Parathyroid adenoma (tissue), 2 donors: Measurements from ENCODE around the gene SORCS2.

Source experiments
- H2AFZ ChIP-seq: fragments of 300-600 bp; sonication (generic); one replicate; pipeline ENCODE4 v1.7.0; 2017; ENCODE audit warnings: antibody characterized with exemption, mild to moderate bottlenecking
- H3K27ac ChIP-seq: fragments of 300-600 bp; sonication (generic); one replicate; pipeline ENCODE4 v1.7.0; 2017
- H3K27me3 ChIP-seq: fragments of 300-600 bp; sonication (generic); one replicate; pipeline ENCODE4 v1.7.0; 2017; ENCODE audit warnings: low read length; ENCODE audit not compliant: control insufficient read depth, insufficient read depth
- H3K36me3 ChIP-seq: fragments of 300-600 bp; sonication (generic); one replicate; pipeline ENCODE4 v1.7.0; 2017; ENCODE audit warnings: low read length; ENCODE audit not compliant: control insufficient read depth, insufficient read depth
- H3K4me1 ChIP-seq: fragments of 300-600 bp; sonication (generic); one replicate; pipeline ENCODE4 v1.7.0; 2017; ENCODE audit warnings: control low read depth
- H3K4me2 ChIP-seq: fragments of 300-600 bp; sonication (generic); one replicate; pipeline ENCODE4 v1.7.0; 2017; ENCODE audit warnings: low read length
- H3K4me3 ChIP-seq: fragments of 300-600 bp; sonication (generic); one replicate; pipeline ENCODE4 v1.7.0; 2017; ENCODE audit warnings: low read depth, low read length
- H3K79me2 ChIP-seq: fragments of 300-600 bp; sonication (generic); one replicate; pipeline ENCODE4 v1.7.0; 2017; ENCODE audit warnings: control low read depth
- H3K9ac ChIP-seq: fragments of 300-600 bp; sonication (generic); one replicate; pipeline ENCODE4 v1.7.0; 2017; ENCODE audit warnings: mild to moderate bottlenecking
- H3K9me3 ChIP-seq: fragments of 300-600 bp; sonication (generic); one replicate; pipeline ENCODE4 v1.7.0; 2017; ENCODE audit warnings: low read length; ENCODE audit not compliant: control insufficient read depth
- TF ChIP-seq, protein P1 (sequence below): fragments of 300-600 bp; sonication (generic); IDR thresholded peaks from one replicate; pipeline ENCODE4 v1.7.0; 2017; ENCODE audit warnings: antibody characterized with exemption, mild to moderate bottlenecking
- donor health status: primary hyperparathyroidism.

Gene SORCS2

DNA sequence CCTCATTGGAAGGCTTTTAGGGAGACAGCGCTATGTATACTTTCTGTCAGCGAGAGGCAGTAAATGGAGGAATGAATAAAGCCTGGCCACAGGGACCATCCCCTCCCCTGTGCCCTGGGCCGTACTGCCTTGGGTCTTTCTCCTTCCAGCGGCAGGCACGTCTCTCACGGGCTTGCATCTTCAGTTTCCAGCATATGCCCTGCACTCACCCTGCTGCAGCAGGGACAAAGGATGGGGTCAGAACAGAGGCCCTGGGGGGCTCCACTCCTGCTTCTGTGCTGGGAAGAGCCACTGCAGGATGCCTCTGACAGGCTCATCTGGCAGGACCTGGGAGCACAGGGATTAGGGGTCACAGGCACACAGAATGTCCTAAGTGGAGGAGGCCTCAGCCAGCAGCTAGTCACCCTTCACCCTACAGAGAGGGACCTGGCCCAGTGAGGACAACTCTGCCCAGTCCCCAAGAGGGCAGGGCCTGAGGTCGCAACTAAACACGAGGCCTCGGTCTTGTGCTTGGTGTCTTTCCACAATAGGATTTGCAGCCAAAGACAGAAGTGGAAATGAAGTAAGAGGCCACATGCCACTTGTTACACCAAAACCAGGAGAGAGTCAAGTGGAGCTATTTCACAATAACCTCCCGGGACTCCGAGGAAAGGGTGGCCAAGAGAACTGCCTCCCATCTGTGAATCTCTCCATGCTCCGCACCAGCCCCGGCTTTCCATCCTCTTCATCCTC is 596.5 kb downstream of the SORCS2 start:
- no peaks in the 10 kb centered on the region for H3K4me1 ChIP-seq
- no peak overlapping the region for H3K4me2 ChIP-seq
- no peak overlapping the region for H3K4me3 ChIP-seq
- no peak overlapping the region for H3K9ac ChIP-seq
- TF ChIP-seq, protein P1, sequence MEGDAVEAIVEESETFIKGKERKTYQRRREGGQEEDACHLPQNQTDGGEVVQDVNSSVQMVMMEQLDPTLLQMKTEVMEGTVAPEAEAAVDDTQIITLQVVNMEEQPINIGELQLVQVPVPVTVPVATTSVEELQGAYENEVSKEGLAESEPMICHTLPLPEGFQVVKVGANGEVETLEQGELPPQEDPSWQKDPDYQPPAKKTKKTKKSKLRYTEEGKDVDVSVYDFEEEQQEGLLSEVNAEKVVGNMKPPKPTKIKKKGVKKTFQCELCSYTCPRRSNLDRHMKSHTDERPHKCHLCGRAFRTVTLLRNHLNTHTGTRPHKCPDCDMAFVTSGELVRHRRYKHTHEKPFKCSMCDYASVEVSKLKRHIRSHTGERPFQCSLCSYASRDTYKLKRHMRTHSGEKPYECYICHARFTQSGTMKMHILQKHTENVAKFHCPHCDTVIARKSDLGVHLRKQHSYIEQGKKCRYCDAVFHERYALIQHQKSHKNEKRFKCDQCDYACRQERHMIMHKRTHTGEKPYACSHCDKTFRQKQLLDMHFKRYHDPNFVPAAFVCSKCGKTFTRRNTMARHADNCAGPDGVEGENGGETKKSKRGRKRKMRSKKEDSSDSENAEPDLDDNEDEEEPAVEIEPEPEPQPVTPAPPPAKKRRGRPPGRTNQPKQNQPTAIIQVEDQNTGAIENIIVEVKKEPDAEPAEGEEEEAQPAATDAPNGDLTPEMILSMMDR = no peak
- H3K27ac ChIP-seq = no peak overlapping the region
- H3K36me3 ChIP-seq = no peaks in the 10 kb centered on the region
- no peaks in the 10 kb centered on the region for H3K79me2 ChIP-seq
- no peaks in the 10 kb centered on the region for H3K9me3 ChIP-seq
- H2AFZ ChIP-seq = no peak overlapping the region
- H3K27me3 ChIP-seq = no peaks in the 10 kb centered on the region

DNA sequence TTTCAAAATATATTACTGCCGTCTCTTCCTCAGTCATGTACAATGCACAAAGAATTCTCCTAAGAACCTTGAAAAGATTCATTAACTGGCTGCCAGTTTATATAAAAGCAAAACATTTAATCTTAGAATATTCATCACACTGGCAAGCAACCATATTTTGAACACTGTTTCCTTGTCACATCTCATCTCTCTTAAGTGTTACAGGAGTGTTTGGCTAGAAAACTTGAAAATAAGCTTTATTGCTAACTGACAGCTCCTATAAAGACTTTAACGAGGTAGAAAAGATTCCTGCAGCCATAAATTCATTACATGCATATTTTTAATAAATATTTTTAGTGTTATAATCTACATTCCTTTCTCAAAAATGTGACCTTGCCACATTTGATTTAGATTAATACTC is 597.7 kb downstream of the SORCS2 start:
- Histone ChIP-seq H3K9me3 (no peaks in the 10 kb centered on the region), H3K79me2 (no peaks in the 10 kb centered on the region), H3K4me2 (no peak overlapping the region), H3K36me3 (no peaks in the 10 kb centered on the region), H3K4me1 (no peaks in the 10 kb centered on the region), H3K27me3 (no peaks in the 10 kb centered on the region), H3K9ac (no peak overlapping the region), H3K4me3 (no peak overlapping the region), H2AFZ (no peak overlapping the region), H3K27ac (no peak overlapping the region)
- TF ChIP-seq, protein P1 = no peak

DNA sequence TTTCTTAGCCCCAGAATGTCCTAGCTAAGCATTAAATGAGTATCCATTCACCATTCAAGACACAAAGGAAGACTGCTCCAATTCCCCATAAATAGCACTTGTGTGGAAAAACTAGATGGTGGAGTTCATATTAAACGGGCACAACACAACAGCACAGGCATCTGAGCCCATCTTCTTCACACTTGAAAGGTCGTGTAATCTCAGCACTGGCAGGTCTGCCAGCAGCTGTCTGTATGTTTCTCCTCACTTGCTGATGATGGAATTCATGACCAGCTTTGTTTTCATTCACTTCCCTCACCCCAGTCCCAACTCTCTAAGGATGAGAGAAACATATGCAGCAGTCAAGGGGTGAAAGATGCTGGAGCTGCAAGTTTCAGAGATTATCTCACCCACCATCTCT is 598.7 kb downstream of the SORCS2 start:
- no peaks in the 10 kb centered on the region for H3K79me2 ChIP-seq

More for the DNA sequence above, 598.7 kb downstream of the SORCS2 start:
- TF ChIP-seq, protein P1 = no peak
- Histone ChIP-seq H3K4me3 (no peak overlapping the region), H3K36me3 (no peaks in the 10 kb centered on the region), H3K9ac (no peak overlapping the region), H3K4me2 (no peak overlapping the region), H3K4me1 (no peaks in the 10 kb centered on the region), H3K27me3 (no peaks in the 10 kb centered on the region), H3K9me3 (no peaks in the 10 kb centered on the region), H2AFZ (no peak overlapping the region), H3K27ac (no peak overlapping the region)
